ENCODE measurements around the gene AP3B1. TPM values are rescaled to one million over a fixed set of nuclear protein-coding genes. Genes with fewer than 3 reads are reported as not detected.

The AP3B1 gene
- total and polyA plus RNA-seq, 12 donors, result 20.0 to 28.3 (median 23.4) TPM

GRCh38 chr5:78286290-78286689 is 8.2 kb downstream of the AP3B1 start:
- TF ChIP-seq, protein P1, sequence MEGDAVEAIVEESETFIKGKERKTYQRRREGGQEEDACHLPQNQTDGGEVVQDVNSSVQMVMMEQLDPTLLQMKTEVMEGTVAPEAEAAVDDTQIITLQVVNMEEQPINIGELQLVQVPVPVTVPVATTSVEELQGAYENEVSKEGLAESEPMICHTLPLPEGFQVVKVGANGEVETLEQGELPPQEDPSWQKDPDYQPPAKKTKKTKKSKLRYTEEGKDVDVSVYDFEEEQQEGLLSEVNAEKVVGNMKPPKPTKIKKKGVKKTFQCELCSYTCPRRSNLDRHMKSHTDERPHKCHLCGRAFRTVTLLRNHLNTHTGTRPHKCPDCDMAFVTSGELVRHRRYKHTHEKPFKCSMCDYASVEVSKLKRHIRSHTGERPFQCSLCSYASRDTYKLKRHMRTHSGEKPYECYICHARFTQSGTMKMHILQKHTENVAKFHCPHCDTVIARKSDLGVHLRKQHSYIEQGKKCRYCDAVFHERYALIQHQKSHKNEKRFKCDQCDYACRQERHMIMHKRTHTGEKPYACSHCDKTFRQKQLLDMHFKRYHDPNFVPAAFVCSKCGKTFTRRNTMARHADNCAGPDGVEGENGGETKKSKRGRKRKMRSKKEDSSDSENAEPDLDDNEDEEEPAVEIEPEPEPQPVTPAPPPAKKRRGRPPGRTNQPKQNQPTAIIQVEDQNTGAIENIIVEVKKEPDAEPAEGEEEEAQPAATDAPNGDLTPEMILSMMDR (IDR thresholded peaks at IDR 0.05), result no peak
- Histone ChIP-seq H3K9me3 (no peaks in the 10 kb centered on the region), H3K36me3 (no peaks in the 10 kb centered on the region), H3K4me1 (peaks cover 0 to 41% (median 8%) of the 10 kb centered on the region in 9 donors), H3K27ac (no peak overlapping the region), H3K27me3 (no peaks in the 10 kb centered on the region), H3K4me3 (no peak overlapping the region)
- intact Hi-C loops (cut with DNase I), result no loop called here
- no peak for DNase-seq
- no peak for ATAC-seq
- 93 to 94% methylated on average over 1 of the region's 1 CpG for WGBS, 2 donors

DNA sequence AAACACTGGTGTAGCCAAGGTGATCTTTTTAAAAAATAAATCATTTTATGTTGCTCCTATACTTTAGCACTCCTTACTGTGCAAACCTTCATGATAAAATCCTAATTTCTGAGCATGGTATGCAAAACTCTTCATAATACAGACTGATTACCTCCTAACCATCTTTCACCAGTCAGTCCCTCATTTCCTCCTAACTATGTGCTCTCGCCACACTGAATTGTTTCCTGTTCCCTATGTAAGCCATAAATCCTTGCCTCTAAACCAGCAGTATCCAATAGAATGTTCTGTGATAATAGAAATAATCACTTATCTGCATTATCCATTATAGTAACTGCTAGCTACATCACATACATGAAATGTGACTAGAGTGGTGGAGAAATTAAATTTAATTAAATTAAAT is 10.7 kb downstream of the AP3B1 start:
- no peak overlapping the region for H3K4me3 ChIP-seq
- H3K27ac ChIP-seq, result no peak overlapping the region
- H3K9me3 ChIP-seq, result no peaks in the 10 kb centered on the region
- no peaks in the 10 kb centered on the region for H3K36me3 ChIP-seq
- TF ChIP-seq, protein P1 (IDR thresholded peaks at IDR 0.05), result no peak
- DNase-seq, result no peak
- no peak for ATAC-seq
- intact Hi-C loops (cut with DNase I), result no loop called here
- 91 to 92% methylated on average over 1 of the region's 1 CpG for WGBS, 2 donors
- peaks cover 0 to 41% (median 12%) of the 10 kb centered on the region in 9 donors for H3K4me1 ChIP-seq
- no peaks in the 10 kb centered on the region for H3K27me3 ChIP-seq

DNA sequence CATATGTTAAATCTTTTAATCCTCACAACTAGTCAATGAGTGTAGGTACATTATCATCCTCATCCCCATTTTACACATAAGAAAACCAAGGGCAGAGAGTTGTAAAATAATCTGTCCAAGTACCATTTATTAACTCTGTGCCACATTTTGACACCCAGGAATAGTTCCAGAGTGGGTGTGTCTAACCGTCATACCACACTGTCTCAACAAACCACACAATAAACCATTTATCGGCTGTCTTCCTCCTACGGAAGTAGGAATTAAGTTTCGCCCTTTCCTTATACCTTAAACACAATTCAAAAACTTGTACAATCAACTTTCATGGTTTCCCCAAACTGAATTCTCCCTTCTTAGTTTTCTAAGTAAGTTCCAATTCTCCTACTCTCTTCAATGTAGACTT is 11.4 kb downstream of the AP3B1 start:
- H3K27ac ChIP-seq, result no peak overlapping the region
- H3K4me3 ChIP-seq, result no peak overlapping the region
- no peaks in the 10 kb centered on the region for H3K27me3 ChIP-seq
- H3K9me3 ChIP-seq, result no peaks in the 10 kb centered on the region
- ATAC-seq (no peak), DNase-seq (no peak)
- peaks cover 0 to 37% (median 12%) of the 10 kb centered on the region in 9 donors for H3K4me1 ChIP-seq
- 96% methylated on average over 4 of the region's 4 CpGs for WGBS, 2 donors
- intact Hi-C loops (cut with DNase I), result no loop called here
- TF ChIP-seq, protein P1 (IDR thresholded peaks at IDR 0.05), result no peak
- H3K36me3 ChIP-seq, result no peaks in the 10 kb centered on the region

DNA sequence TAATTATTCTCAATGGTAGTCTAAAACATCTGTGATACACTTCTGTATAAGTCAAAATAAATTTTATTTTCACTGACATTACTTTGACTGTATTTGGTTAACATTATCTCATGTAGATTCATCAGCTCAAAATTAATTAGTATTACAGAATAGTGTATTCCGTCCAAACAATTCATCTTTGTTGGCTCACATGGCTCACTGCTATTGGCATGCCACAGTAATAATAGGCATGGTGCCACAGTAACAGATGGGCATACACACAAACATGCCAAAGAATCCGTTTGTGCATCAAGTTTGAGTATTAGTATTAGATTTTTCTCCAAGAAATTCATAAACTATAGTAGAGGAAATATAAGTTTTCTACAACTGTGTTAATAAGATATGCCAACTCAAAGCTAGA is 14.2 kb downstream of the AP3B1 start:
- no peaks in the 10 kb centered on the region for H3K27me3 ChIP-seq
- H3K4me1 ChIP-seq, result peaks cover 0 to 20% (median 6%) of the 10 kb centered on the region in 9 donors
- no peaks in the 10 kb centered on the region for H3K36me3 ChIP-seq
- WGBS, 2 donors, result 20 to 27% methylated on average over 2 of the region's 2 CpGs
- no peak overlapping the region for H3K27ac ChIP-seq
- ATAC-seq, result no peak
- TF ChIP-seq, protein P1 (IDR thresholded peaks at IDR 0.05), result no peak
- H3K4me3 ChIP-seq, result no peak overlapping the region
- DNase-seq, result no peak
- intact Hi-C loops (cut with DNase I), result no loop called here
- no peaks in the 10 kb centered on the region for H3K9me3 ChIP-seq
